Hippocampal formation (tissue), 2 donors: Measurements from ENCODE around the gene CDC45.

Experiments used
- DNase-seq, 2 donors: peaks; one replicate each; lab custom pipeline; 2025; lab: John Stamatoyannopoulos, UW

Gene CDC45

GRCh38 chr22:19448739-19449421 is 30.8 kb upstream of the CDC45 start:
- DNase-seq = no peak

GRCh38 chr22:19449422-19449767 is 30.3 kb upstream of the CDC45 start:
- no peak for DNase-seq

- DNase-seq = no peak
These were observed 29.2 kb upstream of the CDC45 start for GRCh38 chr22:19450363-19451175.

GRCh38 chr22:19451570-19451969 is 28.1 kb upstream of the CDC45 start:
- DNase-seq = no peak

- no peak for DNase-seq
These were observed 26.0 kb upstream of the CDC45 start for GRCh38 chr22:19453718-19454117.

GRCh38 chr22:19454156-19454555 is 25.6 kb upstream of the CDC45 start:
- DNase-seq = no peak

- no peak for DNase-seq
These were observed 24.7 kb upstream of the CDC45 start for GRCh38 chr22:19455033-19455432.

GRCh38 chr22:19455585-19456370 is 23.9 kb upstream of the CDC45 start:
- DNase-seq = no peak

- no peak for DNase-seq
These were observed 23.2 kb upstream of the CDC45 start for GRCh38 chr22:19456541-19456940.

- no peak for DNase-seq
These were observed 21.8 kb upstream of the CDC45 start for GRCh38 chr22:19457828-19458428.

- no peak for DNase-seq
These were observed 19.7 kb upstream of the CDC45 start for GRCh38 chr22:19460036-19460435.

- no peak for DNase-seq
These were observed 18.2 kb upstream of the CDC45 start for GRCh38 chr22:19461506-19461905.

- DNase-seq = no peak
These were observed 16.7 kb upstream of the CDC45 start for GRCh38 chr22:19463008-19463407.

- DNase-seq = no peak
These were observed 15.9 kb upstream of the CDC45 start for GRCh38 chr22:19463491-19464469.

- no peak for DNase-seq
These were observed 15.2 kb upstream of the CDC45 start for GRCh38 chr22:19464546-19464945.

- DNase-seq = no peak
These were observed 14.7 kb upstream of the CDC45 start for GRCh38 chr22:19464975-19465374.

GRCh38 chr22:19466126-19466716 is 13.5 kb upstream of the CDC45 start:
- no peak for DNase-seq

GRCh38 chr22:19466848-19467752 is 12.6 kb upstream of the CDC45 start:
- no peak for DNase-seq

- DNase-seq = no peak
These were observed 11.8 kb upstream of the CDC45 start for GRCh38 chr22:19467912-19468311.

GRCh38 chr22:19469421-19469820 is 10.3 kb upstream of the CDC45 start:
- no peak for DNase-seq
